Uterus (tissue), 2 donors: ENCODE results near the gene SSR1.

Experiments used
- POLR2A ChIP-seq, 2 donors: fragments of 450-650 bp; IDR thresholded peaks; one replicate each; pipeline ENCODE4 v1.6.1; 2016; ENCODE audit warnings: antibody characterized with exemption in 2 of 2, mild to moderate bottlenecking in 1 of 2, moderate library complexity in 1 of 2
- TF ChIP-seq, protein P1 (sequence below), 4 experiments: fragments of 200-600 bp in 2 of 4; fragments of 450-650 bp in 2 of 4; sonication (generic) in 2 of 4; IDR thresholded peaks; one replicate each; pipeline ENCODE4 v1.5.1; 2016 to 2019; ENCODE audit warnings: antibody characterized with exemption in 4 of 4, mild to moderate bottlenecking in 2 of 4, moderate library complexity in 1 of 4

DNA sequence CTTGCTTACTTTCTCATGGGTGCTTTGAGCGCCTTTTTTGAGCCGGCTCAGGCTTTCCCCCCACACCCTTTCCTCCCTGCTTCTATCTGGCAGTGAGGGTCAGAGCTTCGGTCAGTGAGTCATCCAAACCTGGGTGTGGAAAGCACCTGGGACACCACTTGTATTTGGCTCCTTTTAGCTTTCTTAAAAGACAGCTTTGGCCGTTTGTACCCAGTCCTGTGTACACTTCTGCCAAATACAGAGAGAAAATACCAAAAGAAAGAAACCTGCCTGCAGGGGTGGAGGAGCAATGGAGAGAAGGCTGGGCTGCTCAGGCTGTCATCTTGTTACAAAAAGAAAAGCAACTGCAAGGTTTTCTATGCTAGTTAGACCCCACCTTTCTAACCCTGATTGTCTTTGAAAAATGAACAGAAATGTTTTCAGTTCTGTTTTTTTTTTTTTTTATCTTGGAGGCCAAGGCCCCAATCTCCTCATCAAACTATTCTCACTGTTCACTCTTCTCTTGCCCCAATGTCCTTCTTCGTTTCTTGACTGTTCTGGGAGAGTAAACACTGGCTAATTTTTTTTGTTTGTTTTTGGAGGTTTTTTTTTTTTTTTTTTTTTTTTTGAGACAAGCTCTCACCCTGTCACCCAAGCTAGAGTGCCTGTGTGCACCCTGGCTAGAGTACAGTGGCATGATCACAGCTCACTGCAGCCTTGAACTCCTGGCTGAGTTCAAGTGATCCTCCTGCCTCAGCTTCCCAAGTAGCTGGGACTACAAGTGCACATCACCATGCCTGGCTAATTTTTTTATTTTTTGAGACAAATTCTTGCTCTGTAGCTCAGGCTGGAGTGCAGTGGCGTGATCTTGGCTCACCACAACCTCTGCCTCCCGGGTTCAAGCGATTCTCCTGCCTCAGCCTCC, 76.4 kb downstream of the SSR1 start:
- TF ChIP-seq, protein P1, sequence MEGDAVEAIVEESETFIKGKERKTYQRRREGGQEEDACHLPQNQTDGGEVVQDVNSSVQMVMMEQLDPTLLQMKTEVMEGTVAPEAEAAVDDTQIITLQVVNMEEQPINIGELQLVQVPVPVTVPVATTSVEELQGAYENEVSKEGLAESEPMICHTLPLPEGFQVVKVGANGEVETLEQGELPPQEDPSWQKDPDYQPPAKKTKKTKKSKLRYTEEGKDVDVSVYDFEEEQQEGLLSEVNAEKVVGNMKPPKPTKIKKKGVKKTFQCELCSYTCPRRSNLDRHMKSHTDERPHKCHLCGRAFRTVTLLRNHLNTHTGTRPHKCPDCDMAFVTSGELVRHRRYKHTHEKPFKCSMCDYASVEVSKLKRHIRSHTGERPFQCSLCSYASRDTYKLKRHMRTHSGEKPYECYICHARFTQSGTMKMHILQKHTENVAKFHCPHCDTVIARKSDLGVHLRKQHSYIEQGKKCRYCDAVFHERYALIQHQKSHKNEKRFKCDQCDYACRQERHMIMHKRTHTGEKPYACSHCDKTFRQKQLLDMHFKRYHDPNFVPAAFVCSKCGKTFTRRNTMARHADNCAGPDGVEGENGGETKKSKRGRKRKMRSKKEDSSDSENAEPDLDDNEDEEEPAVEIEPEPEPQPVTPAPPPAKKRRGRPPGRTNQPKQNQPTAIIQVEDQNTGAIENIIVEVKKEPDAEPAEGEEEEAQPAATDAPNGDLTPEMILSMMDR (IDR thresholded peaks at IDR 0.05), result no peak
- TF ChIP-seq POLR2A (IDR thresholded peaks at IDR 0.05), result no peak
